ENCODE data around the gene MYORG. TPM values are rescaled to one million over a fixed set of nuclear protein-coding genes. Genes with fewer than 3 reads are reported as not detected.

The MYORG gene
- total RNA-seq, 6 donors from 2014 or later, result 2.1 to 11.6 (median 7.4) TPM

GRCh38 chr9:34374339-34374738 lies 2.4 kb downstream of the MYORG start:
- Histone ChIP-seq H3K4me1 (peaks cover 8 to 27% (median 19%) of the 10 kb centered on the region in 4 donors), H3K9me3 (no peaks in the 10 kb centered on the region), H3K27me3 (no peaks in the 10 kb centered on the region), H3K4me3 (no peak overlapping the region), H3K27ac (no peak overlapping the region), H3K36me3 (peaks cover 0 to 30% (median 11%) of the 10 kb centered on the region in 4 donors)
- 80 to 83% methylated on average over 3 of the region's 3 CpGs for WGBS, 2 donors
- ATAC-seq (ENCODE audit: low FRiP score in 2 of 2), result no peak
- no peak for DNase-seq
- TF ChIP-seq POLR2A (IDR thresholded peaks at IDR 0.05) (no peak), POLR2AphosphoS5 (IDR thresholded peaks at IDR 0.05) (no peak), CTCF (IDR thresholded peaks at IDR 0.05) (no peak), EP300 (IDR thresholded peaks at IDR 0.05) (no peak)

- TF ChIP-seq EP300 (IDR thresholded peaks at IDR 0.05) (no peak), POLR2AphosphoS5 (IDR thresholded peaks at IDR 0.05) (no peak), POLR2A (IDR thresholded peaks at IDR 0.05) (no peak), CTCF (IDR thresholded peaks at IDR 0.05) (no peak)
- 87 to 88% methylated on average over 2 of the region's 2 CpGs for WGBS, 2 donors
- ATAC-seq (ENCODE audit: low FRiP score in 2 of 2) (no peak), DNase-seq (no peak)
- H3K4me1 ChIP-seq, result peaks cover 8 to 27% (median 18%) of the 10 kb centered on the region in 4 donors
- H3K27ac ChIP-seq, result no peak overlapping the region
- no peaks in the 10 kb centered on the region for H3K9me3 ChIP-seq
- peaks cover 0 to 30% (median 11%) of the 10 kb centered on the region in 4 donors for H3K36me3 ChIP-seq
- H3K27me3 ChIP-seq, result no peaks in the 10 kb centered on the region
- no peak overlapping the region for H3K4me3 ChIP-seq
Observed at GRCh38 chr9:34373749-34374148, 2.9 kb downstream of the MYORG start.

- ATAC-seq (ENCODE audit: low FRiP score in 2 of 2) (no peak), DNase-seq (peak in 1 of 2 donors; percentile 83)
- Histone ChIP-seq H3K27ac (no peak overlapping the region), H3K4me3 (no peak overlapping the region), H3K27me3 (no peaks in the 10 kb centered on the region), H3K9me3 (no peaks in the 10 kb centered on the region), H3K36me3 (peaks cover 0 to 30% (median 11%) of the 10 kb centered on the region in 4 donors), H3K4me1 (peaks cover 6 to 24% (median 16%) of the 10 kb centered on the region in 4 donors)
- no peak for TF ChIP-seq POLR2A (IDR thresholded peaks at IDR 0.05)
- no peak for TF ChIP-seq POLR2AphosphoS5 (IDR thresholded peaks at IDR 0.05)
- no peak for TF ChIP-seq EP300 (IDR thresholded peaks at IDR 0.05)
- TF ChIP-seq CTCF (IDR thresholded peaks at IDR 0.05), result no peak
- WGBS, 2 donors, result 92 to 94% methylated on average over 24 to 40 of the region's 41 CpGs
Observed at GRCh38 chr9:34372467-34373011, 4.2 kb downstream of the MYORG start.

- H3K4me1 ChIP-seq, result peaks cover 3 to 19% (median 13%) of the 10 kb centered on the region in 4 donors
- DNase-seq, result peak in 1 of 2 donors; percentile 77
- no peak overlapping the region for H3K4me3 ChIP-seq
- ATAC-seq (ENCODE audit: low FRiP score in 2 of 2), result no peak
- peaks cover 0 to 30% (median 11%) of the 10 kb centered on the region in 4 donors for H3K36me3 ChIP-seq
- H3K9me3 ChIP-seq, result no peaks in the 10 kb centered on the region
- H3K27me3 ChIP-seq, result no peaks in the 10 kb centered on the region
- WGBS, 2 donors, result 90 to 92% methylated on average over 3 to 60 of the region's 60 CpGs
- H3K27ac ChIP-seq, result no peak overlapping the region
- TF ChIP-seq EP300 (IDR thresholded peaks at IDR 0.05) (no peak), POLR2AphosphoS5 (IDR thresholded peaks at IDR 0.05) (no peak), CTCF (IDR thresholded peaks at IDR 0.05) (no peak), POLR2A (IDR thresholded peaks at IDR 0.05) (no peak)
Observed at GRCh38 chr9:34371886-34372466, 4.7 kb downstream of the MYORG start.
